Measurements from ENCODE around the gene NRCAM.
"Not testable (repeated sequence)": the region's sequence is repeated elsewhere in the genome, so short reads cannot be mapped to it uniquely, and the experiment has no call there.

Gene NRCAM

GRCh38 chr7:108402865-108403264, 53.4 kb downstream of the NRCAM start:
- no peak for DNase-seq (ENCODE audit: low read depth, low spot score)

- no peak for DNase-seq (ENCODE audit: low read depth, low spot score)
Observed at GRCh38 chr7:108396080-108396479, 60.2 kb downstream of the NRCAM start.

GRCh38 chr7:108395426-108395825, 60.8 kb downstream of the NRCAM start:
- DNase-seq (ENCODE audit: low read depth, low spot score), result no peak

- not testable (repeated sequence) for DNase-seq (ENCODE audit: low read depth, low spot score)
Observed at GRCh38 chr7:108393097-108393496, 63.1 kb downstream of the NRCAM start.

GRCh38 chr7:108387686-108388085, 68.5 kb downstream of the NRCAM start:
- not testable (repeated sequence) for DNase-seq (ENCODE audit: low read depth, low spot score)

- no peak for DNase-seq (ENCODE audit: low read depth, low spot score)
Observed at GRCh38 chr7:108385834-108386422, 70.3 kb downstream of the NRCAM start.

GRCh38 chr7:108384716-108385483, 71.3 kb downstream of the NRCAM start:
- no peak for DNase-seq (ENCODE audit: low read depth, low spot score)

- no peak for DNase-seq (ENCODE audit: low read depth, low spot score)
Observed at GRCh38 chr7:108382932-108383331, 73.3 kb downstream of the NRCAM start.

- DNase-seq (ENCODE audit: low read depth, low spot score), result no peak
Observed at GRCh38 chr7:108380517-108380916, 75.7 kb downstream of the NRCAM start.

- DNase-seq (ENCODE audit: low read depth, low spot score), result no peak
Observed at GRCh38 chr7:108376206-108376605, 80.0 kb downstream of the NRCAM start.

- no peak for DNase-seq (ENCODE audit: low read depth, low spot score)
Observed at GRCh38 chr7:108375668-108376067, 80.6 kb downstream of the NRCAM start.

- DNase-seq (ENCODE audit: low read depth, low spot score), result no peak
Observed at GRCh38 chr7:108374899-108375298, 81.3 kb downstream of the NRCAM start.

- no peak for DNase-seq (ENCODE audit: low read depth, low spot score)
Observed at GRCh38 chr7:108372618-108373017, 83.6 kb downstream of the NRCAM start.

- no peak for DNase-seq (ENCODE audit: low read depth, low spot score)
Observed at GRCh38 chr7:108370616-108371015, 85.6 kb downstream of the NRCAM start.

GRCh38 chr7:108368466-108368865, 87.8 kb downstream of the NRCAM start:
- no peak for DNase-seq (ENCODE audit: low read depth, low spot score)

- DNase-seq (ENCODE audit: low read depth, low spot score), result no peak
Observed at GRCh38 chr7:108367946-108368345, 88.3 kb downstream of the NRCAM start.

GRCh38 chr7:108367314-108367713, 88.9 kb downstream of the NRCAM start:
- DNase-seq (ENCODE audit: low read depth, low spot score), result no peak

- no peak for DNase-seq (ENCODE audit: low read depth, low spot score)
Observed at GRCh38 chr7:108363659-108364058, 92.6 kb downstream of the NRCAM start.

- no peak for DNase-seq (ENCODE audit: low read depth, low spot score)
Observed at GRCh38 chr7:108360058-108360800, 96.0 kb downstream of the NRCAM start.

- no peak for DNase-seq (ENCODE audit: low read depth, low spot score)
Observed at GRCh38 chr7:108358553-108358952, 97.7 kb downstream of the NRCAM start.

- DNase-seq (ENCODE audit: low read depth, low spot score), result no peak
Observed at GRCh38 chr7:108351729-108352131, 104.5 kb downstream of the NRCAM start.

- no peak for DNase-seq (ENCODE audit: low read depth, low spot score)
Observed at GRCh38 chr7:108348913-108349312, 107.3 kb downstream of the NRCAM start.

GRCh38 chr7:108347616-108348015, 108.6 kb downstream of the NRCAM start:
- DNase-seq (ENCODE audit: low read depth, low spot score), result no peak

All from activated CD4-positive, CD25-positive, alpha-beta regulatory T cell treated with anti-CD3 and anti-CD28 coated beads, Interleukin-2, amount 50 U/mL, for 16 hours (primary cell).